ENCODE results near the gene CTBP2. TPM values are rescaled to one million over a fixed set of nuclear protein-coding genes. Genes with fewer than 3 reads are reported as not detected.
A peak's percentile ranks its signal among the peaks of the same experiment; 100 is the strongest.

The CTBP2 gene
- total RNA-seq, 2 donors from 2014 or later, result 32.0 to 49.0 TPM

DNA sequence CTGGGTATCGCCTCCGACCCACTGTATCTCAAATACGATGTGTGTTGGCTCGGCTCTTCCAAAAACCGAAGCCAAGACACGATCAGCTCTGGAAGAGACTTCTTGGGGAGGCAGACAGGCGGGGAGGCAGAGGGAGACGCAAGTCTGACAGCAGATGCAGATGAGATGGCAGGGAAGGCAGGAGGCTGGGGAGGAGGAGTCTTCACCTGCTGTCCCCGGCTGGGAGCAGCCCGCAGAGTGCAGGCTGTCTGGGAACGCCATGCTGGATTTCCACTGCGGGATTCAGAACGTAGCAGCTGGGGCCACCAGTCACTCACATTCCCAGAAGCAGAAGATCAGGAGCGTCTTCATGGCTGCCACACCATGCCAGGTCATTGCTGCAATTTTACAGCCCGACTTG lies 29.4 kb downstream of the CTBP2 start:
- H3K27ac ChIP-seq, result no peak overlapping the region
- H3K27me3 ChIP-seq, result no peaks in the 10 kb centered on the region
- no peak overlapping the region for H3K4me3 ChIP-seq
- TF ChIP-seq CTCF (IDR thresholded peaks at IDR 0.05), result no peak
- no peak for TF ChIP-seq POLR2A (IDR thresholded peaks at IDR 0.05)
- 84 to 90% methylated on average over 15 of the region's 15 CpGs for WGBS, 2 donors
- peaks cover 0 to 1% of the 10 kb centered on the region in 2 donors for H3K36me3 ChIP-seq (replicated peaks in 1 of 2; ENCODE audit: insufficient read depth in 1 of 2, low read depth in 2 of 2)
- peak in 1 of 4 donors; percentile 3 for DNase-seq
- peaks cover 51% of the 10 kb centered on the region for H3K4me1 ChIP-seq
- ATAC-seq, result no peak
- intact Hi-C loops (cut with DNase I), result no loop called here
- H3K9me3 ChIP-seq, result no peaks in the 10 kb centered on the region

- ATAC-seq, result no peak
- no peak overlapping the region for H3K4me3 ChIP-seq
- peaks cover 45% of the 10 kb centered on the region for H3K4me1 ChIP-seq
- H3K9me3 ChIP-seq, result no peaks in the 10 kb centered on the region
- no peak for TF ChIP-seq CTCF (IDR thresholded peaks at IDR 0.05)
- TF ChIP-seq POLR2A (IDR thresholded peaks at IDR 0.05), result no peak
- WGBS, 2 donors, result 76 to 83% methylated on average over 9 of the region's 9 CpGs
- intact Hi-C loops (cut with DNase I), result no loop called here
- H3K36me3 ChIP-seq (replicated peaks in 1 of 2; ENCODE audit: insufficient read depth in 1 of 2, low read depth in 2 of 2), result peaks cover 0 to 1% of the 10 kb centered on the region in 2 donors
- DNase-seq, result peak in 1 of 4 donors; percentile 15
- peak overlapping the region in 2 of 4 donors; percentile 20 to 29 for H3K27ac ChIP-seq
- H3K27me3 ChIP-seq, result no peaks in the 10 kb centered on the region
Measured at GRCh38 chr10:125130260-125130659, 30.1 kb downstream of the CTBP2 start.

- WGBS, 2 donors, result 59 to 64% methylated on average over 3 of the region's 3 CpGs
- peak in 1 of 4 donors; percentile 16 for DNase-seq
Measured at GRCh38 chr10:125129076-125129458, 31.3 kb downstream of the CTBP2 start.

GRCh38 chr10:125128397-125129075 lies 31.8 kb downstream of the CTBP2 start:
- WGBS, 2 donors, result 85 to 91% methylated on average over 8 of the region's 8 CpGs
- Histone ChIP-seq H3K36me3 (replicated peaks in 1 of 2; ENCODE audit: insufficient read depth in 1 of 2, low read depth in 2 of 2) (peaks cover 0 to 1% of the 10 kb centered on the region in 2 donors), H3K27ac (peak overlapping the region in 3 of 4 donors; percentile 26 to 30 (median 29)), H3K4me1 (peaks cover 45% of the 10 kb centered on the region), H3K9me3 (no peaks in the 10 kb centered on the region), H3K4me3 (no peak overlapping the region), H3K27me3 (no peaks in the 10 kb centered on the region)
- DNase-seq, result peak in 1 of 4 donors; percentile 5
- TF ChIP-seq POLR2A (IDR thresholded peaks at IDR 0.05) (no peak), CTCF (IDR thresholded peaks at IDR 0.05) (no peak)
- ATAC-seq, result no peak
- intact Hi-C loops (cut with DNase I), result no loop called here

More at GRCh38 chr10:125129076-125129458, 31.3 kb downstream of the CTBP2 start:
- no peaks in the 10 kb centered on the region for H3K9me3 ChIP-seq
- H3K27ac ChIP-seq, result peak overlapping the region; percentile 26 to 46 (median 30)
- no peaks in the 10 kb centered on the region for H3K27me3 ChIP-seq
- no peak for ATAC-seq
- no peak for TF ChIP-seq POLR2A (IDR thresholded peaks at IDR 0.05)
- no peak for TF ChIP-seq CTCF (IDR thresholded peaks at IDR 0.05)
- H3K4me3 ChIP-seq, result no peak overlapping the region
- intact Hi-C loops (cut with DNase I), result no loop called here
- peaks cover 0 to 1% of the 10 kb centered on the region in 2 donors for H3K36me3 ChIP-seq (replicated peaks in 1 of 2; ENCODE audit: insufficient read depth in 1 of 2, low read depth in 2 of 2)
- peaks cover 45% of the 10 kb centered on the region for H3K4me1 ChIP-seq

- 55 to 78% methylated on average over 3 of the region's 3 CpGs for WGBS, 2 donors
- Histone ChIP-seq H3K9me3 (no peaks in the 10 kb centered on the region), H3K27me3 (no peaks in the 10 kb centered on the region), H3K27ac (no peak overlapping the region), H3K4me3 (no peak overlapping the region), H3K4me1 (peaks cover 46% of the 10 kb centered on the region), H3K36me3 (replicated peaks in 1 of 2; ENCODE audit: insufficient read depth in 1 of 2, low read depth in 2 of 2) (peaks cover 0 to 1% of the 10 kb centered on the region in 2 donors)
- TF ChIP-seq CTCF (IDR thresholded peaks at IDR 0.05), result no peak
- DNase-seq (peak in 1 of 4 donors; percentile 30), ATAC-seq (no peak)
- intact Hi-C loops (cut with DNase I), result no loop called here
Measured at GRCh38 chr10:125127986-125128385, 32.4 kb downstream of the CTBP2 start.
